Glomerular endothelial cell (primary cell): ENCODE data around the gene TMEM201. TPM values are rescaled to one million over a fixed set of nuclear protein-coding genes. Genes with fewer than 3 reads are reported as not detected.

Source experiments
- DNase-seq: peaks from one replicate; pipeline ENCODE4 v3.0.0-alpha.2; 2011; ENCODE audit warnings: low read depth, low spot score; ENCODE audit errors: extremely low read depth
- total RNA-seq: library from RNA; depleted of rRNA; stranded (reverse); fragments of >200 nt; gene quantifications from 2 replicates; pipeline ENCODE4 v1.2.3, GENCODE V29; 2015

Gene TMEM201
- total RNA-seq, 1 donor from 2014 or later = 20.2 TPM

DNA sequence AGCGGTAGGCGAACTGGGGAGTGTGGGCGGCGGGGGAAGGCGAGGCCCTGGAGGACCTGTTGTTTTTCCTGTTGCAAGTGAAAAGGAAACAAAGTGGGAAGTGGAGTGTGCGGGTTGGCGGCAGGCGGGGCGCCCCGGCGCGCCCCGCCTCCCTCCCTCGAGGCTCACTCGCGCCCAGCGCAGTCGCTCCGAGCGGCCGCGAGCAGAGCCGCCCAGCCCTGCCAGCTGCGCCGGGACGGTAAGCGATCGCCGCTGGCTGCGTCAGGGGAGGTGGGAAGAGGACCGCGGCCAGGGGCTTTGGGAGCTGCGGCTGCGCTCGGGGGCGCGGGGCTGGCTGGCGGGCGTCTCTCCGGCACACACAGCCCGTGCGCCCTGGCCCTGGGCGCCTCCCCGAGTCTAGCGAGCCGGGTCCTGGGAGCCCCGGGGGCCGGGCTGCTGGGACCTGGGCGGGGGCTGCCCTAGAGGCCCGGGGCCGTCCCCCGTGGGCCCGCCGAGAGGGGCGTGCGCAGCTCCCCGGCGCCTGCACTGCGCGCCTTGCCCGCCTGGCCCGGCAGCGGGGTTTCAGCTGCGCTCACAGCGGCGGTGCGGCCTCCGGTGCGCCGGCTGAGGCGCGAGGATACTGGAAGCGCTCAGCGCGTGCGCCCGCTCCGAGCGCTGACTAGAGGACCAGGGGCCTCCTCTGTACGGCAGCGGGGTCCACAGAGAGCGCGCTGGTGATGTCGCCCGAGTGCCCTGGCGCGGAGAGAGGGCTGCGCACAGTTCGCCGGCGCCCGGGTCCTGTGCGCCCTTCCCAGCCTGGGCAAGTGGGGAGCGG lies 63.1 kb downstream of the TMEM201 start, which contains the start of gene PIK3CD:
Gene PIK3CD, plus strand, starts transcription at position 167 of the 814 bp plus-strand sequence. CDS start 58,725 bp downstream, outside the sequence.
- DNase-seq = no peak

- DNase-seq = no peak
Measured at GRCh38 chr1:9652379-9653209, 63.9 kb downstream of the TMEM201 start.

DNA sequence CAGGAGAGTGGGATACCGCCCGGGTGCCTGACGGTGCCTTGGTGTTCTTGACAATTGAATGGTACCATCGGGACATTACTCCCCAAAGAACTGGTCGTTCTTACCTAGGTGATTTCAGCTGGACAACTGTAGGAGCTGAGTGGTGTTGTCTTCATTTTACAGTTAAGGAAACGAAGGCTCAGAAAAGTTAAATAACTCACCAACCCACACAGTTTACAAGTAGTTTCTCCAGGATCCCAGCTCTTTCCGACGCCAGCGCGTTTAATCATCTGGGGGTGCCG lies 64.4 kb downstream of the TMEM201 start:
- no peak for DNase-seq

GRCh38 chr1:9653491-9654050 lies 64.9 kb downstream of the TMEM201 start:
- DNase-seq = no peak

- no peak for DNase-seq
Measured at GRCh38 chr1:9654051-9654833, 65.5 kb downstream of the TMEM201 start.

GRCh38 chr1:9654834-9655723 lies 66.4 kb downstream of the TMEM201 start:
- DNase-seq = no peak

DNA sequence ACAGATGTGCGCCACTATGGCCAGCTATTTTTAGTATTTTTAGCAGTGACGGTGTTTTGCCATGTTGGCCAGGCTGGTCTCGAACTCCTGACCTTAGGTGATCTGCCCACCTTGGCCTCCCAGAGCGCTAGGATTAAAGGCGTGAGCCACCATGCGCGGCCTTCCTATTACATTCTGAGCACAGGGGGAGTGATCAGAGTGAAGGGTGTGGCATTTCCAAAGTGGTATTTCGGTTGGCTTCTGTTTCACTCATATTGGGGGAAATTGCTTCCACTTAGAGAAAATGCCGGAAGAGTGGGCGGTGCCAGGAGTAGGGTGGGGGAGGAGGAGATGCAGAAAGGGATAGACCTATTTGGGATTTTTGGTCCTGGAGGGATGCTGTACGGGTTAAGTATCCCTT lies 67.1 kb downstream of the TMEM201 start:
- no peak for DNase-seq

DNA sequence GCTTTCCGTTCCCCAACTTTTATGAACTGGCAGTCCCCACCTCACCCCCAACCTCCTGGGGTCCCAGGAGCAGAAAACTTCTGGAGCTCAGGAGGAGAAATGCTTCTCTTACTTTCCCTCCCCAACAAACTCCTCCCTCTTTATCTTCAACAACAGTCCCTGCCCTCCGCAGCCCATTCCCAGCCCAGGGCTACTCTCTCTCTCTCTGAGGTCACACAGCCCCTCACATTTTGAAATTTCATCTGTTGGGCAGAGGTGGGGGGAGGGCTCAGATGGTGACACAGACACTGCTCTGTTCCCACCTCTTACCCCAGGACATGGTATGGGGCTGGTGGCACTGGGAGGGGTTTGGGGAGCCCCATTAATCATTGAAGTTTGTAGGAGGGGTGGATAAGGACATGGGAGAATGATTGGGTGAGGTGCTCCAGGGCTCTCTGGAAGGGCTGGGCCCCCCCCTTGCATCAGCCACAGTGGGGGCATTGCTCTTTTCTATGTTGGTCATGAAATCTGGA lies 68.9 kb downstream of the TMEM201 start:
- no peak for DNase-seq

- DNase-seq = no peak
Measured at GRCh38 chr1:9658199-9658598, 69.5 kb downstream of the TMEM201 start.

GRCh38 chr1:9659328-9659727 lies 70.6 kb downstream of the TMEM201 start:
- no peak for DNase-seq

DNA sequence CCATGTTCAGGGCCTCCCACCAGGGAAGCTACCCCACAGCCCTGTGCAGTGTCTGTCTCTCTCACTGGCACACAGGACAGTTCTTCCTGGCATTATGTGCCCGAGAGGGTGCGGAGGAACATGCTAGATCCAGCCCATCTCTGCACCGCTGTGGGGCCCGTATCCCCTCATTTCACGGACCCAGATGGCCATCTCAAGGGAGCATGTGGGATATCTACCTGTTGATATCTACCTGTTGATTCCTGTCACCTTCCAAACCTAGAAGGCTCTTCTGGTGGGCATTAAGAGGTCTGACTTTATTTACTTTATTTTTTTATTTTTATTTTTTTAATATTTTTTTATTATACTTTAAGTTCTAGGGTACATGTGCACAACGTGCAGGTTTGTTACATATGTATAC lies 74.5 kb downstream of the TMEM201 start:
- DNase-seq = no peak

Other genes starting within 250 kb of the TMEM201 start
- 6.2 and 8.1 TPM in 2 replicates for gene SLC25A33, start 49.4 kb upstream of the TMEM201 start, total RNA-seq
- gene PIK3CD, start 62.8 kb downstream of the TMEM201 start, total RNA-seq = 13.2 and 16.6 TPM in 2 replicates
- gene CLSTN1, start 235.1 kb downstream of the TMEM201 start, total RNA-seq = 120 and 149 TPM in 2 replicates